Prostate gland (tissue), 2 donors: Measurements from ENCODE around the gene CARNS1.

ENCODE experiments used
- POLR2A ChIP-seq: fragments of 450-650 bp; IDR thresholded peaks from one replicate; pipeline ENCODE4 v1.6.1; 2016; ENCODE audit warnings: antibody characterized with exemption, mild to moderate bottlenecking
- POLR2AphosphoS5 ChIP-seq: sonication (generic); formaldehyde crosslinking; IDR thresholded peaks from one replicate; pipeline ENCODE4 v1.6.1; 2017; ENCODE audit warnings: antibody characterized with exemption
- TF ChIP-seq, protein P1 (sequence below), 4 experiments: fragments of 200-600 bp in 2 of 4; fragments of 450-650 bp in 2 of 4; sonication (generic) in 2 of 4; IDR thresholded peaks; 1 replicate in 3 of 4; 2 replicates in 1 of 4; pipeline ENCODE4 v1.5.1; 2016 to 2019; ENCODE audit warnings: antibody characterized with exemption in 4 of 4, mild to moderate bottlenecking in 2 of 4, moderate library complexity in 2 of 4

GRCh38 chr11:67395555-67396258 lies 19.8 kb upstream of the CARNS1 start:
- no peak for TF ChIP-seq POLR2A
- TF ChIP-seq, protein P1, sequence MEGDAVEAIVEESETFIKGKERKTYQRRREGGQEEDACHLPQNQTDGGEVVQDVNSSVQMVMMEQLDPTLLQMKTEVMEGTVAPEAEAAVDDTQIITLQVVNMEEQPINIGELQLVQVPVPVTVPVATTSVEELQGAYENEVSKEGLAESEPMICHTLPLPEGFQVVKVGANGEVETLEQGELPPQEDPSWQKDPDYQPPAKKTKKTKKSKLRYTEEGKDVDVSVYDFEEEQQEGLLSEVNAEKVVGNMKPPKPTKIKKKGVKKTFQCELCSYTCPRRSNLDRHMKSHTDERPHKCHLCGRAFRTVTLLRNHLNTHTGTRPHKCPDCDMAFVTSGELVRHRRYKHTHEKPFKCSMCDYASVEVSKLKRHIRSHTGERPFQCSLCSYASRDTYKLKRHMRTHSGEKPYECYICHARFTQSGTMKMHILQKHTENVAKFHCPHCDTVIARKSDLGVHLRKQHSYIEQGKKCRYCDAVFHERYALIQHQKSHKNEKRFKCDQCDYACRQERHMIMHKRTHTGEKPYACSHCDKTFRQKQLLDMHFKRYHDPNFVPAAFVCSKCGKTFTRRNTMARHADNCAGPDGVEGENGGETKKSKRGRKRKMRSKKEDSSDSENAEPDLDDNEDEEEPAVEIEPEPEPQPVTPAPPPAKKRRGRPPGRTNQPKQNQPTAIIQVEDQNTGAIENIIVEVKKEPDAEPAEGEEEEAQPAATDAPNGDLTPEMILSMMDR (IDR thresholded peaks at IDR 0.05): no peak
- TF ChIP-seq POLR2AphosphoS5: no peak
